ENCODE data around the gene GEMIN5. TPM values are rescaled to one million over a fixed set of nuclear protein-coding genes. Genes with fewer than 3 reads are reported as not detected.
"Not testable (repeated sequence)": the region's sequence is repeated elsewhere in the genome, so short reads cannot be mapped to it uniquely, and the experiment has no call there.

The GEMIN5 gene
- total RNA-seq, 1 experiment from 2014 or later = 37.2 TPM

DNA sequence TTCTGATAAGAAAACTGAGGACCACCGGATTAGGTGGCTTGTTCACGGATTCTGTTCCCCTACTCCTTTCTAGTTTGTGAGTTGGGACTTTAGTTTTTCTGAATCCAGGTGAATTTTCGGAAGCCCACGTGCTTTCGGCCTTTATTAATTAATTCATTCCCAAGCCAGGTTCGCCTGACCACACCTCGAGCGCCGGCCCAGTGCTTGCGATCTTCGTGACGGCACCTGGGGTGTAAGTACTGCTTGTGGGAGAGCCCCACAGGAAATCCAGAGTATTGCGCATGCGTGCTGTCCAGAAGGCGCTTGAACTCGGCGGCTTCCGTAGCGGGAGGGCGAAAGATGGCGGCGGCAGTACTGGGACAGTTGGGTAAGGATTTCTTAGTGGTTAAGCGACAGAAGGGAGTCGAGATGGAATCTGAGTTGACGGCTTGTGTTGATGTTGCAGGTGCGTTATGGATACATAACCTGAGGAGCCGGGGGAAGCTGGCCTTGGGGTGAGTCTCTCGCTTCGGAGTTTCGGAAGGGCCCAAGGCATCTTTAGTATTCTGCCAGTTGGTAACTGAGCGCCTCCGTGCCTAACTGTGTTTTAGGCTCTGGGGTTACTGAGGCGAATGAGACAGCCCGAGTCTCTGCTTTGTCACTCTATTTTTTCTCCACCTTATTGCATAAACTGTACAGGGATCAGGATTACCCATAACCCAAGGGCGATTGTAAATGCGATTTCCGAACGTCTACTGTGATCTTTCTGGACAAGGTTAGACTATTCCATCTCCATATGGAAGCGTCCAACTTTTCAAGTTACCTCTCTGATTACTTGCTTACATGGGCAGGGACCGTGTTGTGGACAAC lies 3.0 kb upstream of the GEMIN5 start, which contains the start of gene MRPL22:
MRPL22 (plus strand) TSS at position 302 of the 849 bp plus-strand sequence; CDS start at position 340, 38 bp downstream.
- DNase-seq (ENCODE audit: low spot score) = peak; percentile 95

DNA sequence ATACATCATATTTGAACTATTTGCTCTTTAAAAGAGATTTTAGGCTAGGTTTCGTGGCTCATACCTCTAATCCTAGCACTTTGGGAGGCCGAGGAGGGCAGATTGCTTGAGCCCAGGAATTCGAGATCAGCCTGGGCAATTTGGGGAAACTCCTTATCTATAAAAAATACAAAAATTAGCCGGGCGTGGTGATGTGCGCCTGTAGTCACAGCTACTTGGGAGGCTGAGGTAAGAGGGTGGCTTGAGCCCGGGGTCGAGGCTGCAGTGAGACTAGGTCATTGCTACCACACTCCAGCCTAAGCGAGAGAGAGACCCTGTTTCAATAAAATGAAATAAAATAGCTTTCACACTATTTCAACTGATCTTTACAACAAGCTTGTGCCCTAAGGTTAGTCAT lies 2.4 kb upstream of the GEMIN5 start:
- no peak for DNase-seq (ENCODE audit: low spot score)

DNA sequence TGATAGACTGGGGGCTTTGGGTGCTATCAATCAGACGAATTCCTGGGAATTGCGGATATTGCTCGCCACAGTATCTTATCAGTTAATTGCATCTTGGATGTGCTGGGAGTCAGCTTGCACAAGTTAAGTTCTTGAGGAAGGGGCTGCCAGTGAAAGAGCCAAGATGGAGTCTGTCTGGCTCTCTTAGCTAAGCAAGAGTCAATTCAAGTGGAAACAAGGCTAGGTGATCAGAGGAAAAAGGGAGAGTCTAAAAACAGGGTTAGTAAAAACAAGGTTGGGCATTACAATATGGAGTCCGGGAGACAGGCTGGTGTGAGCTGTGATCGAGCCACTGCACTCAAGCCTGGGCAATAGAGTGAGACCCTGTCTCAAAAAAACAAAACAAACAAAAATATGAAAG lies 1.4 kb upstream of the GEMIN5 start:
- DNase-seq (ENCODE audit: low spot score) = not testable (repeated sequence)

DNA sequence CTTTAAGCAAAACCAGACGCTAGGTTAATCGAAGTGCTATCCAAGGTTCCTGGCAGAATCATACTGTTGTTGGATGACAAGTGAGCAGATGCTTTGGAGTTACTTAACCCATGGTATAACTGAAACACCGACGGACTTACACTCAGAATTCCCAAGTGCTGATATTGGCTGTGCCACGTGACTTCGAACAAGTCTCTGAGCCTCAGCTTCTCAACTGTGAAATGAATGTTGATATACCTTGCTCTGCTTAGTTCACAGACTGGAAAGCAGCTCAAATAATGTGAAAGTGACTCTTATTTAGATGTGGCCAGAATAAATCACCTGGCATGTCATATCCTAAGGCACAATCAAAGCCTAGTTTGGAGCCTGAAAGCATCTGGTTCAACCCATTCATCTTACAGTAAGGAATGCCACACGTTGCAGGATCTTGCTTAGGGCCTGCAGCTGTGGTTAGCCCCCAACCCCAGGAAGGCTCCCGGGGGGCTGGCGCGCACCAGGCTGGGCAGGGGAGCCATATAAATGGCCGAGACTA lies 759 bp downstream of the GEMIN5 start:
- no peak for DNase-seq (ENCODE audit: low spot score)

DNA sequence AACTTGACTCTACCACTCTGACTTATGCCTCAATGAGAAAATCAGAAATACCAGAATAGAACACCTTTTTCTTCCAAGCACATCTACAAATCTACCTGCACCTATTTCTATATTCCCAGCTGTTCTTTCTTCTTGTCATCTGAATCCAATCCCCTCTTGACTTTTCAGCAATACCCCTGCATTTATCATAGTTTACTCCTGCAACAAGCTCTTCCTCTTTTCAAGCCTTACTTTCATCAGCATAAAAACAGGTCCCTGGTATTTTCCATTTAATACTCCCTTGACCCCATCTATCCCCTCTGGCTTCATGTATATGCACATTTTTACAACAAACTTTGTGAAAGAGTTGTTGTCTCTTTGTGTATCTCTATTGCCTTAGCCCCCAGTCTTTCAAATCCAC lies 3.1 kb downstream of the GEMIN5 start:
- no peak for DNase-seq (ENCODE audit: low spot score)

DNA sequence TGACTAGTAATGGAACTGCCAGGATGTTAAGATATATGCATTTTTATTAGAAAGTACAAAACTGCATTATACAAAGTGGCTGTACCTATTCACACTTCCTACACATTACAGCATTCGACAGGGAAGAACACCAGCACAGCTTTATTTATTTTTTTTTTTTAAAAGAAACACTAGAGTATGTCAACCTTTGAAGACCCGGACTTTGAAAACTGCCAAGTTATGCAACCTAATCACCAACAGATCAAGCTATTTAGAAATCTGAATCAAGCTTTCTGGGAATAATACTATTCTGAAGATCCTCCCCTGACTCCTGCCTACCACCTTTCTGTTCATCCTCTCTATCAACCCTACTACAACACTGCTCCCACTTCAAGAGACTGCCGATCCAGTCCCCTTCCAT lies 4.5 kb downstream of the GEMIN5 start:
- DNase-seq (ENCODE audit: low spot score) = no peak

DNA sequence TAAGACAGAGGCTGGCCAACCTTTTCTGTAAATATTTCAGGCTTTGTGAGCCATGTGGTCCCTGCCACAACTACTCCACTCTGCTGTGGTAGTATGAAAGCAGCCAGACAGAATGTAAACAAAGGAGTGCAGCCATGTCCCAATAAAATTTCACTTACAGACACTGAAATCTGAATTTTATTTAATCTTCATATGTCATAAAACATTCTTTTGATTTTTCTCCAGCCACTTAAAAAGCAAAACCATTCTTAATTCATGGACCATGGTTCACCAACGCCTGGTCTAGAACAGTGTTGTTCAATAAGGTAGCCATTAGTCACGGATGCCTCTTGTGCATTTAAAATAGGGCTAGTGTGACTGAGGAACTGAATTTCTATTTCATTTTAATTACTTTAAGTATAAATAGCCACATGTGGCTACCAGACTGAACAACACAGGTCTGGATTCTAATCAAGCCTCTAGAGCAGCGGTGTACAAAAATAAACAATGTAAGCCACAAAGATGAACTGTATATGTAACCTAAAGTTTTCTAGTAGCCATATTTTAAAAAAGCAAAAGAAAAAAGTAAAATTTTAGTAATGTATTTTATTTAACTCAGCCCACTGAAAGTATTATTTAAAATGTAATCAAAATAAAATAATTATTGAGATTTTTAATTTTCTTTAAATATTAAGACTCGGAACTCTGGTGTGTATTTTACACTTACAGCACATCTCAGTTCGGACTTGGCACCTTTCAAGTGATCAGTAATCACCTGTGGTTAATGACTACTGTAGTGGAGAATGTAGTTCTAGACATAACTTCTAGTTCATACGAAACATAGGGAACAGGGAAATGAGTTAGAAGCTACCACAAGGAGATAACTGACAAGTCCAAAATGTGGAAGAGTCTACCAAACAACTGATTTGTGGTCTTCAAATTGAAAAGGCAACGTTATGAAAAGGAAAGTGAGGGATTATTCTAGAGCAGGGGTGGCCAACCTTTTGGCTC lies 14.3 kb downstream of the GEMIN5 start:
- DNase-seq (ENCODE audit: low spot score) = peak; percentile 42

DNA sequence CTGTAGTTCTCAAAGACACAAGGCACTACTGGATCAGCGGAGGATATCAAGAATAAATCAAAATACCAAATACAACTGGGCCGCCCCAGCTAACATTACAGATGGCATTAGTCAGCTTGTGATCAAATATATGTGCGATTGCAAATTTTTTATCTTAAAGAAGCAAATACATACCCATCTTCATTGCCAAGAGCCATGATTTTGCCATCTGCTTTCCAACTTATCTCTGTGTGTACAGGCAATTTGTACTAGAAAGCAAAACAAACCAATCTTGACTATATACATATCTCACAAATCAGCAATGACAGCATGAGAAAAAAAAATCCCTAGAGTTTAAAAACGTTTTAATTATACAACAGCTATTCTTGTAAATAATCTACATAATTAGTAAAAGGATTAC lies 20.3 kb downstream of the GEMIN5 start:
- no peak for DNase-seq (ENCODE audit: low spot score)

DNA sequence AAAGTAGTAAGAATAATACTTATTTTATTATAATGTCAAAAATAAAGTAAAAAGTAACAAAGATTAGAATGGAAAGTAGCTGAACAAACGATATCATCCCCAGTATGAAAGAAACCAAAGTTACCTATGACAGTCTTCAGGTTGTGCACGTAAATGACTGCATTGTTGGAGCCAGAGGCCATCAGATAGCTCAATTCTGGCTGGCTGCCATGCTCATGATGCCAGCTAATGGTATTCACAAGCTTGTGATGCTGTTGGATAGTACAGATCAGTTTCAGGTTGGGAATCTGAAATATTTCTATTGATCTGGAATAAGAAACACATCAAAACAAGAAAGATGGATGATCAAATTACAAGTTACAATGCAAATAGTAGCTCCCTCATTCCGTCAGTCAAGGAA lies 21.1 kb downstream of the GEMIN5 start:
- DNase-seq (ENCODE audit: low spot score) = no peak

DNA sequence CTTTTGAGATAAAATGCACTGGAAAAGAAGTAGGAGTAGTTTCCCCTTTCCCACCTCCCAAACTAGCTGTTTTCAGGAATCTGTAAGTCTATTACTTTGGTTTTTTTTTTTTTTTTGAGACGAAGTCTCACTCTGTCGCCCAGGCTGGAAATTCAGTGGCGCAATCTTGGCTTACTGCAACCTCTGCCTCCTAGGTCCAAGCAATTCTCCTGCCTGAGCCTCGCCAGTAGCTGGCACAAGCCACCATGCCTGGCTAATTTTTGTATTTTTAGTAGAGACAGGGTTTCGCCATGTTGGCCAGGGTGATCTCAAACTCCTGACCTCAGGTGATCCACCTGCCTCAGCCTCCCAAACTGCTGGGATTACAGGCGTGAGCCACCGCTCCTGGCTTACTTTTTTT lies 32.4 kb downstream of the GEMIN5 start:
- not testable (repeated sequence) for DNase-seq (ENCODE audit: low spot score)

DNA sequence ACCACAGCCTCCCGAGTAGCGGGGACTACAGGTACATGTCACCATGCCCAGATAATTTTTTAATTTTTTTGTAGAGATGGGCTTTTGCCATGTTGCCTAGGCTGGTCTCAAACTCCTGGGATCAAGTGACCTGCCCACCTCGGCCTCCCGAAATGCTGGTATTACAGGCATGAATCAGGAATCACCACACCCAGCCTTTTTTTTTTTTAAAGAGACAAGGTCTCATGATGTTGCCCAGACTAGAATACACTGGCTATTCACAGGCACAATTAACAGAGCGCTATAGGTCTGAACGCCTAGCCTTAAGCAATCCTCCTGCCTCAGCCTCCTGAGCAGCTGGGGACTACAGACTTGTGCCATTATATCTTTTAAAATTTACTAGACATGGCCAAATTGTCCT lies 36.1 kb downstream of the GEMIN5 start:
- DNase-seq (ENCODE audit: low spot score) = no peak

DNA sequence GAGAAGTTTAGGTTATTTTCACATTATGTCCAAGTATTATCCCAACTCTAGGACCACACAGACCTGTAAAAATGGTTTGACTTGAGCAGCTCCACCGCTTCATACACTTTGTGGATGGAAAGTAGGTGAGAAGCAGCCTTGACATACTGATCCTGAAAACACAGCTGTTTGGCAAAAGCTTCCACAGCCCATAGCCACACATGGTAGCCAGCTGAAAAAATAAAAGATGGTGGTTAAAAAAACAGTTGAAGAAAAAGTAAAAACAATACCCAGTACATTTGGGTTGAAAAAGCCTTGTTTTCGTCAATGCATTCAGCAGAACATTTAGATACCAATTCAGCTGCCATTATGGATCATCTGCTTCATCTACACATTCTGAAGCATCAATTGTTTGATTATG lies 36.7 kb downstream of the GEMIN5 start:
- no peak for DNase-seq (ENCODE audit: low spot score)

DNA sequence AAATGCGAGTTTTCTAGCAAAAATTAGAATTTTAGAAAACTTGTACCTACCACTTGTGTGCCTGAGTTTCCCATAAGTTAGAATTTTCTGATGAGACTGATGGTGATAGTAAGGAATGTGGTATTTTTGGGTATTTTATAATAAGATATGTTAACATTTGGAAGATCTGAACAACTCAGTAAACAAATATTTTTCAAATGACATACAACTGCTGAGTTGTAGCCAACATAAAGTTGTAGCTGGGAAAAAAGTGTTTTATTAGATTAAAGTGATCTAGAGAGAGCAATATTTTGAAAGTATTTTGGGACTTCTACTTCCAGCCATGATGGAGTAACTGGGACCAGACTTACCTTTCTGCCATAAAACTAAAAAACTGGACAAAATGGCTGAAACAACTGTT lies 37.9 kb downstream of the GEMIN5 start:
- no peak for DNase-seq (ENCODE audit: low spot score)

DNA sequence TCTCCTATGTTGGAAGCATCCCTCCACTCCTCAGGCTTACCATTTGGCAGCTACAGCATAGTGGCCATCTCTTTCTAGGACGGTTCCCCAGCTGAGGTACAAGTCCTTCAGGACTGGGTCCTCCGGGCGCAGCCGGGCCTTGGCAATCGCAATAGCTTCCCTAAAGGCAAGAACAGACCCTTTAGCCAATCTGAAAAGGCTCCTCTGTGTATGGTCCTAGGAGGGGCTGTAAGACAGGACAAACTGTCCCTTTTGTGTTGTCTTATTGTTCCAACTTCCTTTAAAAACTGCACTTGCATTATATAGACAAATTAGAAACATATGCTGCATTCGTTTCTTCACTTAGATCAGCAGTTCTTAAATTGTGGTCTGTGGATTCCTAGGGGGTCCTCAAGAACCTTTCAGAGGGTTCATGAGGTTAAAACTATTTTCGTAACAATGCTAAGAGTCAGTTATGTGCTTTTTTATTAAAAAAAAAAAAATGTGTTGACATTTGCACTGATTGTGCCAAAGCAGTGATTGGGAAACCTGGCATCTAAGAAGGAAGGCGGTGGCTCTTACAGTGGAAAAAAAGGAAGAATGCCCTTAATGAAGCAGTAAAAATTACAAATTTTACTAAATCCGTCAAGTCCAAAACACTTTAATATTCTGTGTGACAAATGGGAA lies 38.7 kb downstream of the GEMIN5 start:
- DNase-seq (ENCODE audit: low spot score) = no peak

DNA sequence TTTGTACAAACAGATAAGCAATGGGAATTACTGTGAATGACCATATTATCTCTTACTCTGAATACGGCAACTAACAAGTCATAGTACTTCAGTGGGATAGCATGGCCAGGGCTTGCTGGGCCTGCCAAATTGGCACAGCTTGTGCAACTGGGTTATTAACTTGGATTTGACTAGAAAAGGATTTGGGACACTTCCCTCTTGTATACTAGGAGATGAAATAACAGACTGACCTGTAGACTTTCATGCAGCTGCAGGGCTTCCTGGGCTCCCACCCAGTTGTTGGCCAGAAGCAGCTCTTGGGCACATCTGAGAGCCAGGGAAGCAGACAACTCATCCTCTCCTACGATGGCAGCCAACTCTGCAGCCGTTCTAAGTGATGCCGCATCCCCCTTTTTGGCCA lies 39.8 kb downstream of the GEMIN5 start:
- no peak for DNase-seq (ENCODE audit: low spot score)

DNA sequence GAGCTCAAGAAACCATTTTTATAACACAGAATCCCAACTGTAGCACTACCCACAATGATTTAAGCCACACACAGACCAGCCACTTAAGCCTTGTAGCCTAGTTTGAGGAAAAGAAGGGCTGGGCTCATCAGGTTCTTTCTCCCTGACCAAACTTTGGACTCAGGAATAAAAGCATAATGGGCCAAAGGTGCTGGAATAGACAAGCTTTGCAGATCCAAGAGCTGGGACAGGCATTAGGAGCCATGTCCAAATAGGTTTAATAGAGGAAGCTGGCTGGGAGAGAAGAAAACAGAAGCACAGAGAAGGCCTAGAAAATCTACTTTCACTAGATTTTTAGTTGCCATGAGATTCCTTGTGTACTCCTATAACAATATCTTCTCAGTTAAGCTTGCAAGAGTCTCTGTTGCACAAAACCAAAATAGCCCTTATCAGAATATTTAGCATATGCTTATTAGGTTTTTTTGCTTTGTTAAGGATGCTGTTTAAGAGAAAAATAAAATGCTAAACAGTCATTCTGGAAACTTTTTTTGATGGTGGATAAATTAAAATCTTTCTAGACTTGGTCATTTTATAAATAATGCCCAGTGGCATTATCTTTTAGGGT lies 41.3 kb downstream of the GEMIN5 start:
- no peak for DNase-seq (ENCODE audit: low spot score)

DNA sequence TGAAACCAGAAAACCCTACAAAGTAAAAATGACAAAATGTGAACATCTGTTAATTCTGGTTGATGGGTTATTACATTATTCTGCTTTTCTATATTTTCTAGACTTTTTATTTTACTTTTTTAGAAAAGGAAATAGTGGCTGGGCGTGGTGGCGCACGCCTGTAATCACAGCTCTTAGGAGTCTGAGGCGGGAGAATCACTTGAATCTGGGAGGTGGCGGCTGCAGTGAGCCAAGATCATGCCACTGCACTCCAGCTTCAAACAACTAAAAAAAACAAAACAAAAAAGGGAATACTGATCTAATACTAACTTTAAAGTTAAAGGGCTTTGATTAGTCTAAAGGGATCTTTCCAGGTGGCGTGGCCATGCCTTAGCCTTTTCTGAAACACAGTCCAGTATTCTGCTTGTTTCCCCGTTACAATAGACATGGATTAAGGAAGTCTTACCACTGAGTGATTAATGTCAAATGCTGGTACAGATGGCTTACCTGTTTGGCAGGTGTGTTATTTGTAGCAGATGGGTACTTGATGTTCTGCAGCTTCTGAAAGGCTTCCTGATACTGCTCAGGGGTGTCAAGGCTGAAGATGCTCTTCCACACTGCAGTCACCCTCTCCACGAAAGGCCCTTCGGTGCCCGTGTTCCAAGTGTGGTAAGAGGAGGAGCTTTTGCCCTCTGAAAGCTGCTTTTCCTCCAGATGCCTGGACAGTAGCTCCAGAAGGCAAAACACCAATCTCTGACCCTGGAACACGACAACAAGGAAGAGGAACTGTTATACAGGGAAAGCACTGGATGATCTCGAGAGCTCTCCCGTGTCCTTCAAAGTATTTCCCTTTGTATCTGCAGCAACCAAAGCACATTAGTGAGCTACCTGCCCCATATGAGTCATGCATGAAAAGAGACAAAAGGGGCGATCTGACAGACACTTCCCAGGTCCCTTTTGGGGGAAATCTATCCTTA lies 42.1 kb downstream of the GEMIN5 start:
- no peak for DNase-seq (ENCODE audit: low spot score)

DNA sequence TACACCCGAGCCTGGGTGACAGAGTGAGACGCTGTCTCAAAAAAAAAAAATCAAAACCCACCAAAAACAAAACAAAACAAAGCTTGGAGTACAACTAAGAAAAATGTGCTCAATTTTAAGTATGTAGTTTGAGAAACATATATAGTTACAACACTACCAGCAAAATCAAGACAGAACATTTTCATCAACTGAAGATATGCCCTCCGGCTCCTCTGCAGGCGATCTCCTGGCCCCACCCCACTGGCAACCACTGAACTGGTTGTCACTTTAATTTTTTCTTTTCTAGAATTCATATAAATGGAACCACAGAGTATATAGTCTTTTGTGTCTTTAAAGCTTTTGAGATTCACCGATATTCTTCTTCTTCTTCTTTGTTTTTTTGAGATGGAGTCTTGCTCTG lies 44.6 kb downstream of the GEMIN5 start:
- DNase-seq (ENCODE audit: low spot score) = no peak

DNA sequence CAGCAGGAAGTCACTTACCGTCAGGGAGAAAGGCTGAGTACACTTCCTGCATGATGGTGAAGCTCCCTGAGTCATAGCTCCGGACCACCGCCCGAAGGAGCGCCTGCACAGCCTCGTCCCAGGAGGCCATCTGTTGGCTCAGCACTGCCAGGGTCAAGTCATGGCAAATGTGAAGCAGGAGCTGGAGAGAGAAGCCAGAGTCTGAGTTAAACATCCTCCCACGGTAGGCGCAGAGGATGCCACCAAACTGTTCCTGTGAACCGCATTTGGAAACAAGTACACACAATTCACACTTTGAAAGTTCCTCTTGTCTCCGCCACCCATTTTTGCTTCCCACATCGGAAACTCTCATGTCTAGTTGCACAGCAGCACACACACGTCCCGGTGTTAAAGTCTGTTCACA lies 45.6 kb downstream of the GEMIN5 start:
- DNase-seq (ENCODE audit: low spot score) = no peak

DNA sequence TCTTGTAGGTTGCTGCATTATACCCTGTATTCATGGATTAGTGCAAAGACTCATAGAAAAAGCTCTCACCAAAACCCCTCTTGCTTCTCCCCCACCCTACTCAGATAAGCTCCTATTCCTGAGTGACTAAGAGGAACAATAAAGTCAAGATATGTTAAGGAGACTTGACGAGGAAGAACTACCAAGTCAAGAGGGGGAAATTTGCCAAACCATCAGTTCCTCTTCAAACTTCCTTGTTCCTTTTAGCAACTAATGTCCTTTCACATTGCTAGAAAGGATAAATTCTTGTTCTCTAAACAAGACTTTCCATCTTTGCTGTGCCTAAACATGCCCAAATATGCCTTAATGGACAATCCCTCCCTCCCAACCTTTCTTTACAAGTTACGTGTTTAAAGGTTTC lies 52.6 kb downstream of the GEMIN5 start:
- DNase-seq (ENCODE audit: low spot score) = no peak

Data from A172 (cell line).